H9 (cell line): ENCODE measurements around the gene SYCN. TPM values are rescaled to one million over a fixed set of nuclear protein-coding genes. Genes with fewer than 3 reads are reported as not detected.

Experiments used
- DNase-seq: peaks from one replicate; pipeline ENCODE4 v3.0.0-alpha.2; 2017
- H2AFZ ChIP-seq: one replicate; pipeline ENCODE4 v1.6.1; 2013; ENCODE audit warnings: mild to moderate bottlenecking, low read length, control low read depth, moderate library complexity
- H2AK5ac ChIP-seq: 2 replicates; pipeline ENCODE4 v1.6.1; 2013; ENCODE audit warnings: low read length, control low read depth, mixed read lengths; ENCODE audit not compliant: insufficient read length
- H2BK120ac ChIP-seq: one replicate; pipeline ENCODE4 v1.6.1; 2013; ENCODE audit warnings: low read depth, mild to moderate bottlenecking, low read length, control low read depth, inconsistent platforms; ENCODE audit not compliant: poor library complexity, severe bottlenecking
- H2BK12ac ChIP-seq: 2 replicates; pipeline ENCODE4 v1.6.1; 2013; ENCODE audit warnings: low read length, control low read depth, mixed read lengths, low read depth; ENCODE audit not compliant: insufficient read length
- H2BK15ac ChIP-seq: 2 replicates; pipeline ENCODE4 v1.6.1; 2013; ENCODE audit warnings: low read depth, low read length, control low read depth
- H2BK20ac ChIP-seq: one replicate; pipeline ENCODE4 v1.6.1; 2013; ENCODE audit warnings: low read depth, mild to moderate bottlenecking, low read length, control low read depth, inconsistent platforms; ENCODE audit not compliant: poor library complexity, severe bottlenecking
- H2BK5ac ChIP-seq: 2 replicates; pipeline ENCODE4 v1.6.1; 2013; ENCODE audit warnings: low read length, control low read depth, mixed read lengths; ENCODE audit not compliant: insufficient read length
- H3K14ac ChIP-seq: 2 replicates; pipeline ENCODE4 v1.6.1; 2013; ENCODE audit warnings: low read length, control low read depth; ENCODE audit not compliant: insufficient read depth
- H3K18ac ChIP-seq: 2 replicates; pipeline ENCODE4 v1.6.1; 2013; ENCODE audit warnings: low read depth, mild to moderate bottlenecking, mixed read lengths, low read length, control low read depth; ENCODE audit not compliant: insufficient read length
- H3K23ac ChIP-seq: 2 replicates; pipeline ENCODE4 v1.6.1; 2013; ENCODE audit warnings: low read length, control low read depth, mixed read lengths, low read depth; ENCODE audit not compliant: insufficient read length
- H3K23me2 ChIP-seq: 2 replicates; pipeline ENCODE4 v1.6.1; 2013; ENCODE audit warnings: low read depth, mild to moderate bottlenecking, mixed read lengths, low read length, control low read depth; ENCODE audit not compliant: insufficient read length, poor library complexity, severe bottlenecking
- H3K27ac ChIP-seq: 2 replicates; pipeline ENCODE4 v1.5.1; 2013; ENCODE audit warnings: low read length, control low read depth, mixed read lengths, low read depth; ENCODE audit not compliant: insufficient read length
- H3K27me3 ChIP-seq: 2 replicates; pipeline ENCODE4 v1.6.1; 2013; ENCODE audit warnings: low read length, control low read depth, inconsistent platforms; ENCODE audit not compliant: insufficient read depth
- H3K4ac ChIP-seq: 2 replicates; pipeline ENCODE4 v1.6.1; 2013; ENCODE audit warnings: low read depth, mild to moderate bottlenecking, control low read depth, inconsistent platforms, low read length, moderate library complexity
- H3K4me1 ChIP-seq: 2 replicates; pipeline ENCODE4 v1.6.1; 2013; ENCODE audit warnings: low read length, control low read depth, inconsistent platforms; ENCODE audit not compliant: insufficient read depth
- H3K4me2 ChIP-seq: 2 replicates; pipeline ENCODE4 v1.6.1; 2013; ENCODE audit warnings: low read length, control low read depth, mixed read lengths; ENCODE audit not compliant: insufficient read length, insufficient read depth
- H3K56ac ChIP-seq: 2 replicates; pipeline ENCODE4 v1.6.1; 2013; ENCODE audit warnings: low read depth, mild to moderate bottlenecking, mixed read lengths, low read length, control low read depth; ENCODE audit not compliant: insufficient read length
- H3K79me1 ChIP-seq: 2 replicates; pipeline ENCODE4 v1.6.1; 2013; ENCODE audit warnings: low read depth, mild to moderate bottlenecking, moderate library complexity, low read length, control low read depth, inconsistent platforms; ENCODE audit not compliant: insufficient read depth, poor library complexity, severe bottlenecking
- H3K79me2 ChIP-seq: 2 replicates; pipeline ENCODE4 v1.6.1; 2013; ENCODE audit warnings: low read length, control low read depth, inconsistent platforms; ENCODE audit not compliant: insufficient read depth
- H3K9ac ChIP-seq: 2 replicates; pipeline ENCODE4 v1.6.1; 2013; ENCODE audit warnings: low read length, control low read depth, mixed read lengths; ENCODE audit not compliant: insufficient read length; ENCODE audit errors: extremely low read depth
- H3K9me3 ChIP-seq: one replicate; pipeline ENCODE4 v1.6.1; 2013; ENCODE audit warnings: low read depth, low read length, inconsistent platforms; ENCODE audit not compliant: control insufficient read depth
- H3T11ph ChIP-seq: one replicate; pipeline ENCODE4 v1.6.1; 2013; ENCODE audit warnings: mild to moderate bottlenecking, low read length, control low read depth, inconsistent platforms
- H4K20me1 ChIP-seq: one replicate; pipeline ENCODE4 v1.6.1; 2013; ENCODE audit not compliant: control insufficient read depth, insufficient read length, insufficient read depth
- H4K5ac ChIP-seq: 2 replicates; pipeline ENCODE4 v1.6.1; 2013; ENCODE audit warnings: low read depth, mild to moderate bottlenecking, mixed read lengths, low read length, control low read depth; ENCODE audit not compliant: insufficient read length
- H4K8ac ChIP-seq: replicated peaks from 2 replicates; pipeline ENCODE4 v1.6.1; 2013; ENCODE audit warnings: low read length, control low read depth, mixed read lengths, low read depth; ENCODE audit not compliant: insufficient read length
- H4K91ac ChIP-seq: 2 replicates; pipeline ENCODE4 v1.6.1; 2013; ENCODE audit warnings: low read depth, mild to moderate bottlenecking, moderate library complexity, mixed read lengths, low read length, control low read depth; ENCODE audit not compliant: insufficient read length
- H3K27ac Mint-ChIP-seq, 3 experiments: 2 replicates in 2 of 3; 3 replicates in 1 of 3; pipeline ENCODE4 v1.8.0; 2020 to 2021; ENCODE audit warnings: mixed read lengths in 3 of 3, mild to moderate bottlenecking in 1 of 3, moderate library complexity in 1 of 3
- H3K27me3 Mint-ChIP-seq: 2 replicates; pipeline ENCODE4 v1.8.0; 2021; ENCODE audit warnings: low read depth, mild to moderate bottlenecking, moderate library complexity, mixed read lengths
- H3K36me3 Mint-ChIP-seq, 3 experiments: 2 replicates in 2 of 3; 3 replicates in 1 of 3; pipeline ENCODE4 v1.8.0; 2020 to 2021; ENCODE audit warnings: low read depth in 3 of 3, mixed read lengths in 3 of 3; ENCODE audit not compliant: insufficient read depth in 1 of 3
- H3K4me1 Mint-ChIP-seq, 2 experiments: 2 replicates each; pipeline ENCODE4 v1.8.0; 2020; ENCODE audit warnings: mixed read lengths in 2 of 2
- H3K4me3 Mint-ChIP-seq, 2 experiments: 2 replicates in 1 of 2; 3 replicates in 1 of 2; pipeline ENCODE4 v1.8.0; 2020 to 2021; ENCODE audit warnings: mild to moderate bottlenecking in 2 of 2, mixed read lengths in 2 of 2, moderate library complexity in 1 of 2
- H3K9me3 Mint-ChIP-seq, 2 experiments: 2 replicates in 1 of 2; 3 replicates in 1 of 2; pipeline ENCODE4 v1.8.0; 2020; ENCODE audit warnings: mild to moderate bottlenecking in 2 of 2, mixed read lengths in 2 of 2, moderate library complexity in 1 of 2
- CTCF ChIP-seq: fragments of 200-600 bp; sonication (generic); conservative IDR thresholded peaks from 3 replicates; pipeline ENCODE4 v1.8.0; 2021; ENCODE audit warnings: antibody characterized with exemption, mild to moderate bottlenecking
- WGBS: extraction: QIAGEN DNeasy Blood & Tissue Kit; methylation state at CpG from one replicate; pipeline ENCODE4 v1.1.7; 2013; ENCODE audit warnings: missing lambda C conversion rate, low lambda C conversion rate, mixed read lengths; ENCODE audit not compliant: insufficient read length; ENCODE audit errors: extremely low coverage; 5-methylcytosine and 5-hydroxymethylcytosine counted together
- total RNA-seq: library from RNA; stranded (reverse); gene quantifications from 2 replicates; pipeline ENCODE4 v1.2.1, GENCODE V29; 2021

The SYCN gene
- total RNA-seq, 1 experiment from 2014 or later, result not detected

GRCh38 chr19:39154100-39154628, 49.9 kb downstream of the SYCN start:
- H3K9me3 ChIP-seq, result no peaks in the 10 kb centered on the region
- Mint-ChIP-seq H3K27me3 (no peaks in the 10 kb centered on the region), H3K4me1 (peaks cover 42 to 64% of the 10 kb centered on the region in 2 experiments), H3K27ac (peak overlapping the region in 2 of 3 experiments; percentile 52 to 87; a peak in 2 of 7 replicates), H3K36me3 (peaks cover 3 to 15% (median 4%) of the 10 kb centered on the region in 3 experiments; a peak in 6 of 7 replicates), H3K4me3 (no peak overlapping the region; a peak in 1 of 5 replicates), H3K9me3 (peaks cover 0 to under 1% of the 10 kb centered on the region in 2 experiments; a peak in 2 of 5 replicates)
- H3K79me1 ChIP-seq, result no peaks in the 10 kb centered on the region
- no peak overlapping the region for H2AFZ ChIP-seq
- H2BK120ac ChIP-seq, result no peak overlapping the region
- H4K91ac ChIP-seq, result no peak overlapping the region
- H4K20me1 ChIP-seq, result peaks cover 5% of the 10 kb centered on the region
- H2BK5ac ChIP-seq, result no peak overlapping the region
- no peak overlapping the region for H3K27ac ChIP-seq
- H4K5ac ChIP-seq, result no peak overlapping the region
- peaks cover 5% of the 10 kb centered on the region; the same call in 1 of the 2 replicates for H3K4me1 ChIP-seq
- no peak overlapping the region for H3K9ac ChIP-seq
- WGBS, result no CpG with 5 or more reads among the region's 13 CpGs
- peaks cover 2% of the 10 kb centered on the region for H3K23me2 ChIP-seq
- no peak overlapping the region for H3K56ac ChIP-seq
- no peak overlapping the region for H2BK12ac ChIP-seq
- H3K79me2 ChIP-seq, result peaks cover 4% of the 10 kb centered on the region; the same call in 1 of the 2 replicates
- no peak for TF ChIP-seq CTCF
- no peak overlapping the region for H2BK15ac ChIP-seq
- H3K23ac ChIP-seq, result no peak overlapping the region
- H3K4me2 ChIP-seq, result no peak overlapping the region
- no peak overlapping the region for H2AK5ac ChIP-seq
- no peak for DNase-seq
- H3K14ac ChIP-seq, result no peak overlapping the region
- H2BK20ac ChIP-seq, result no peak overlapping the region
- no peak overlapping the region for H3T11ph ChIP-seq
- no peak overlapping the region for H3K4ac ChIP-seq
- H3K18ac ChIP-seq, result no peak overlapping the region
- H4K8ac ChIP-seq, result no peak overlapping the region
- no peaks in the 10 kb centered on the region for H3K27me3 ChIP-seq

Other genes with a start within 250 kb of the SYCN start
- 25.5 and 25.9 TPM in 2 replicates for gene FBXO17, start 228.5 kb downstream of the SYCN start, total RNA-seq
- 14.5 and 16.7 TPM in 2 replicates for gene FBXO27, start 171.7 kb downstream of the SYCN start, total RNA-seq
- gene ACP7, start 119.9 kb downstream of the SYCN start, total RNA-seq, result 0.15 and 0.18 TPM in 2 replicates
- 62.6 and 63.1 TPM in 2 replicates for gene PAK4, start 78.5 kb downstream of the SYCN start, total RNA-seq
- gene NCCRP1, start 7.3 kb downstream of the SYCN start, total RNA-seq, result 1.9 and 2.7 TPM in 2 replicates
- gene IFNL3, start 40.7 kb upstream of the SYCN start, total RNA-seq, result not detected in 2 replicates
- not detected in 2 replicates for gene IFNL4, start 44.6 kb upstream of the SYCN start, total RNA-seq
- not detected in 2 replicates for gene IFNL2, start 64.1 kb upstream of the SYCN start, total RNA-seq
- not detected in 2 replicates for gene IFNL1, start 92.1 kb upstream of the SYCN start, total RNA-seq
- gene LRFN1, start 116.6 kb upstream of the SYCN start, total RNA-seq, result 4.2 and 4.5 TPM in 2 replicates
- 0.48 TPM in 1 of 2 replicates, not detected in the other for gene GMFG, start 131.8 kb upstream of the SYCN start, total RNA-seq
- 134 and 135 TPM in 2 replicates for gene SAMD4B, start 138.2 kb upstream of the SYCN start, total RNA-seq
- gene PAF1, start 186.8 kb upstream of the SYCN start, total RNA-seq, result 34.9 and 38.0 TPM in 2 replicates
- gene MED29, start 187.1 kb upstream of the SYCN start, total RNA-seq, result 48.3 and 49.2 TPM in 2 replicates
- gene ZFP36, start 202.6 kb upstream of the SYCN start, total RNA-seq, result 14.6 and 15.4 TPM in 2 replicates
- 167 and 170 TPM in 2 replicates for gene PLEKHG2, start 208.4 kb upstream of the SYCN start, total RNA-seq
- 2,711 and 2,810 TPM in 2 replicates for gene RPS16, start 231.7 kb upstream of the SYCN start, total RNA-seq
- gene SUPT5H, start 241.3 kb upstream of the SYCN start, total RNA-seq, result 141 and 145 TPM in 2 replicates